ENCODE data around the gene STARD13. TPM values are rescaled to one million over a fixed set of nuclear protein-coding genes. Genes with fewer than 3 reads are reported as not detected.

The STARD13 gene
- total RNA-seq, 1 donor, result 11.0 TPM

GRCh38 chr13:33096886-33097605 is 188.5 kb downstream of the STARD13 start:
- no peak for DNase-seq (ENCODE audit: low read depth)
- no peak overlapping the region for H3K4me3 ChIP-seq (ENCODE audit: low read depth, low read length)
- no peak for TF ChIP-seq CTCF (IDR thresholded peaks at IDR 0.05; ENCODE audit: insufficient read depth, low read length)

- no peak overlapping the region for H3K4me3 ChIP-seq (ENCODE audit: low read depth, low read length)
- peak; percentile 43 for DNase-seq (ENCODE audit: low read depth)
- TF ChIP-seq CTCF (IDR thresholded peaks at IDR 0.05; ENCODE audit: insufficient read depth, low read length), result no peak
These were observed 193.2 kb downstream of the STARD13 start for GRCh38 chr13:33092073-33092987.

- no peak overlapping the region for H3K4me3 ChIP-seq (ENCODE audit: low read depth, low read length)
- no peak for DNase-seq (ENCODE audit: low read depth)
- no peak for TF ChIP-seq CTCF (IDR thresholded peaks at IDR 0.05; ENCODE audit: insufficient read depth, low read length)
These were observed 194.2 kb downstream of the STARD13 start for GRCh38 chr13:33091415-33091774.

- no peak overlapping the region for H3K4me3 ChIP-seq (ENCODE audit: low read depth, low read length)
- no peak for TF ChIP-seq CTCF (IDR thresholded peaks at IDR 0.05; ENCODE audit: insufficient read depth, low read length)
- DNase-seq (ENCODE audit: low read depth), result no peak
These were observed 194.7 kb downstream of the STARD13 start for GRCh38 chr13:33090755-33091414.

- H3K4me3 ChIP-seq (ENCODE audit: low read depth, low read length), result no peak overlapping the region
- no peak for DNase-seq (ENCODE audit: low read depth)
- TF ChIP-seq CTCF (IDR thresholded peaks at IDR 0.05; ENCODE audit: insufficient read depth, low read length), result no peak
These were observed 196.2 kb downstream of the STARD13 start for GRCh38 chr13:33089311-33089710.

- TF ChIP-seq CTCF (IDR thresholded peaks at IDR 0.05; ENCODE audit: insufficient read depth, low read length), result no peak
- DNase-seq (ENCODE audit: low read depth), result peak; percentile 31
- no peak overlapping the region for H3K4me3 ChIP-seq (ENCODE audit: low read depth, low read length)
These were observed 197.8 kb downstream of the STARD13 start for GRCh38 chr13:33087790-33088189.

All from fibroblast of the aortic adventitia (primary cell).